GM15510 (cell line): Measurements from ENCODE around the gene PSMA2.

Experiments
- POLR2A ChIP-seq: IDR thresholded peaks from 3 replicates; pipeline ENCODE4 v1.6.1; 2011; ENCODE audit warnings: borderline replicate concordance; ENCODE audit not compliant: insufficient read length; ENCODE audit errors: extremely low read depth

PSMA2 gene

DNA sequence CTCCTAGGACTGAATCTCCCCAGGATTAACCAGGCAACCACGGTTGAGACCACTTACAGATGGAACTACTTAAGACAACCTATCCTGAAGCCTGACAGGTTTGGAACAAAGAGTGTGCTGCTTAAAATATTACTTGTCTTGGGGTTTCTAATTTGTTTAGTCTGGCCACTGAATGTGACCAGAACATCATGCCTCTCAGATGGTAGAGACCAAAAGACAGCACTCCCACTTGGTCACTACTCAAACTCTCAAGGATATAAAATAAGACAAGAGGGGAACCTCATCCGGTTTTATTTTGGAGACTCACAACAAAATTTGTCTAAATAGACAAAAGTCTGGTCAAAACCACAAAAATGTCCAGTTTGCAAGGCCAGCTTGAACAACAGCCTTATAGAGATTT is 15.5 kb upstream of the PSMA2 start:
- no peak for TF ChIP-seq POLR2A

DNA sequence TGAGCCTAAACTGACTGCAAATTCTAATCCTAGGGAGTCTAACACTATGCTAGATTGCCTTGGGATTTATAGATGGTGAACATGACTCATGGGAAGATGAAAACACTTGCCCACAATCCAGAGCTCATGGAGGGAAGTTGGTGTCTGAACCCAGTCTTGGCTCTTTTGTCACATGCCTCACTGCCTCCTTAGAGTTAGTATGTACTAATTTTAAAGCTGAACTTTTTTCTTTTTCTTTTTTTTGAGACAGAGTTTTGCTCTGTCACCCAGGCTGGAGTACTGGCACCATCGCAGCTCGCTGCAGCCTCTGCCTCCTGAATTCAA is 14.6 kb upstream of the PSMA2 start:
- TF ChIP-seq POLR2A: no peak

DNA sequence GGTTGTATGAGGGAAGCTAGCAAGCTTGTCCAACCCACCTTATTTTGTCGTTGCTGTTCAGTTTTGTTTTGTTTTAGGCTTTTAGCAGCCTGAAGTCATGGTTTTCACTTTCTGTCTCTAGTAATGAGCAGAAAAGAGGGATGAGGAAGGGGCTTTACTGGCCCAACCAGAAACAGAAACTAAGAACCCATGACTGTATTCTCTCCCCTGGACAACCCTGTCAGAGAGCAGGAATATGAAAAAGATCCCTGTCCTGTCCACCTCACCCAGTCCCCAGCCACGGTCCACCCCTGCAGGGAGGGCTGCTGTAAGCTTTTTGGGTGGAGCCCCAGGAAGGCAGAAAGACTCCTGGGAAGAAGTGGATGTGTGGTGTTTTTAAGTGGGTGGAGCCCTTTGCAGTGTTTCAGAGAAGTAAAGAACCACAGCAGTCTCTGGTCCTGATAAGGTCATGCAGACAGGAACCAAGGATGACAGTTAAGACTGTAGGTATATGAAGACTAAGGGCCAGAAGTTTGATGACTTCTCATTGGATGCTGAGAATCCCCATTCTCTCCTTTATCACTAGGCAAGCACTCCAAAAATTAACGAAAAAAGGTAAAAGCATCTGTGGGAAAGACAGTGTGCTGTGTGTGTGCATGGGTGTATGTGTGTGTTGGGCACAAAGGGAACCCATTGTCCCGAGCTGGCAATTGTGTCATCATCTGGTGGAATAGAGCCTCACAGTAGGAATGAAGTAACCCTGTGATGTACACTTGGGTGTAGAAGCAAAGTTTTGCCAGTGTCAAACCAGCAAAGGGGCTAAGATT is 14.1 kb upstream of the PSMA2 start:
- no peak for TF ChIP-seq POLR2A

DNA sequence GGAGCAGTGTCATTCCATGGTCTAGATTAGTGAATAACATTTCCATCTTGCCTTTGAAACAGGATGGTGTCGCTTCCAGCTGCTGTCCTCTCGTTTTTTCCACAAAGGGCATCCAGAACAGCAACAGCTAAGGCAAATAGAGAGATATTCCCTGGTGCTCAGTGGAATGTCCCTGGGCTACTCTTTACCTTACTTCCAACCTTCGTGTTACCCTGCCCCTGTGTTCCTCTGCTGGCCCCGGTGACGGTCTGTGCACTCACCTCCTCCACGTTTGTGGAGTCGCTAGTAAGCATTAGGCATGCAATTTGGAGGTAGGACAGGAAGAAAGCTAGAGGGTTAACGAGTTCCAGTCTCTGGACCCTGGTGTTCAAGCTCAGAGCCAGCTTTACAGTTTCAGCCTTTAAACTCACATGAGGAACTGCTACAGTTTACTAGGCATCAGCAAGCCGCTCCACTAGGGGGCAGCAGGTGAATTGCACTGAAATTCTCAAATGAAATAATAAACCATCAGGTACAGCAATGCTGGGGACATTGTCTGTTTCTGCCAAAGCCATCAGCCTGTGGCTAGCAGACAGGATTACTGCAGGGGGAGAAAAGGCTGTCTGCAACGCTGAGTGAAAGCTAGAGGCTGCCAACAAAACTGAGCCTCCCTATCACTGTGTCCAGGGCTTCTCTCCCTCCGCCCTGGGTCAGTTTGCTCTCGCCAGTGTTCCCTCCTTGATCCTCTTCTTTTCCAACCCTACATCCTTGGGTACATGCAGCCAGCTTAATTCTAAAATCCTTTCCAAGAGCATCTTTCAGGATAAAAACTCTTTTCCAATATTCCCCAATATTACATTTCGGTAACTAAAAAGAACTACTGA is 9.2 kb upstream of the PSMA2 start:
- TF ChIP-seq POLR2A: no peak

DNA sequence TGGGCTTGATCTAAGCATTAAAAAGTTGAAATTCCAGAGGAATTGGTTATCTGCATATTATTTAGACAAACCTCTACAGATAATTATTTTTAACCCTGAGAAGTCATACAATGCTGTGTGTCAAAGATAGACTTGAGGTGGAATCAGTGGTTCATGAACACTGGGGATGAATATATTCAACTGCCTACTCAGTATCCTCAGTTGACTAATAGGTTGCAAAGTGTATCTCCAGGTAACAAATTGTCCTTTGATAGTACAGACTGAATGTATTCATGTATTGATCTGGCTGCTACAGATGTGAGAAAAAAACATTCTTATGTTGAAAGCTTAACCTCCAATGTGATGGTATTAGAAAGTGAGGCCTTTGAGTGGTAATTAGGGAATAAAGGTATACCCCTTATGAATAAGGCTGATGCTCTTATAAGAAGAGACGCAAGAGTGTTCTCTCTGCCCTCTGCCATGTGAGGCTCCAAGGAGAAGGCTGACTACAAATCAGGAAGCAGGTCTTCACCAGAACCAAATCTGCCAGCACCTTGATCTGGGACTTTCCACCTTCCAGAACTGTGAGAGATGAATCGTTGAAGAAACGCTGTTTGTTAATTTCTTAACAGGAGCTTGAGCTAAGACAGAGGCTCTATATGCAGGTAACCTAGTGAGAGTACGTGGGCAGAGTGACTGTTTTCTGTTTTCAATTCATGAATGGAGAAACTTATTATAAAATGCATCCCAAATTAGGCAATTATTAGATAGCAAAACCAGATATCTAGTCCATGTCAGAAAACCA is 7.7 kb upstream of the PSMA2 start:
- no peak for TF ChIP-seq POLR2A

DNA sequence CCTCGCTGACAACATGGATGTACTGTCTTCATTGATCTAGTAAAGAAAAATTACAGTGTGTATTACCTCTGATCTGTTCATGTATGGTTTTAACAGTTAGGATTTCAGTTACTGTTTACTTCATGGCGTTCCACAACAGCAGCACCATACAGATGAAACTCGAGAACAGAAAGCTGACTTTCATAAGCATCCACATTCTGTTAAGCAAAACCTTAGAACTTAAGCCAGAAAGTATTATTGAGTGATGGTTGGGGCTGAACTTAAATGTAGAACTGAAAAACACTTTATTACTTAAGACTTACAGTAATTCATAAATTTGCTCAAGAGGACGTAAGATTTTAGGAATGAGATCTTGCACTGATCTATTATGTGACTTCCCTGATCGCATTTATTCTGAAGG is 3.9 kb upstream of the PSMA2 start:
- TF ChIP-seq POLR2A: no peak

DNA sequence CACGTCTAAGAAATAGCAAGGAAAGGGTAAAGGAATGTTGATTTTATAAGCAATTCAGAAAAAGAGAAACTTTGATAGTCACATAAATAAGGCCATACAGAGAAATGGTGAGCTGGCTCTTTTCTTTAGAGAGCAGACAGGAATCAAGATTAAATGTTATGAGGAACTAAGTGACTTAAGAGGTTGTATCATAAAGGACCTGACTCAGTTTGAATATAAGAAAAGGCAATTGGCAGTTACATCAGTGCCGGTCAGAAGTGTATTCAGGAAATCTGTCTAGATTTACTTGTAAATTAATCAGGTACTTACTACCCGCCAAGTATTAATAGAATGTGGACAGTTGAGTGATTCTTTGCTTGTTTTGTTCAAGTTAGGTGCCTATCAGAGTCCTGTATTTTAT is 2.3 kb upstream of the PSMA2 start:
- TF ChIP-seq POLR2A: no peak

DNA sequence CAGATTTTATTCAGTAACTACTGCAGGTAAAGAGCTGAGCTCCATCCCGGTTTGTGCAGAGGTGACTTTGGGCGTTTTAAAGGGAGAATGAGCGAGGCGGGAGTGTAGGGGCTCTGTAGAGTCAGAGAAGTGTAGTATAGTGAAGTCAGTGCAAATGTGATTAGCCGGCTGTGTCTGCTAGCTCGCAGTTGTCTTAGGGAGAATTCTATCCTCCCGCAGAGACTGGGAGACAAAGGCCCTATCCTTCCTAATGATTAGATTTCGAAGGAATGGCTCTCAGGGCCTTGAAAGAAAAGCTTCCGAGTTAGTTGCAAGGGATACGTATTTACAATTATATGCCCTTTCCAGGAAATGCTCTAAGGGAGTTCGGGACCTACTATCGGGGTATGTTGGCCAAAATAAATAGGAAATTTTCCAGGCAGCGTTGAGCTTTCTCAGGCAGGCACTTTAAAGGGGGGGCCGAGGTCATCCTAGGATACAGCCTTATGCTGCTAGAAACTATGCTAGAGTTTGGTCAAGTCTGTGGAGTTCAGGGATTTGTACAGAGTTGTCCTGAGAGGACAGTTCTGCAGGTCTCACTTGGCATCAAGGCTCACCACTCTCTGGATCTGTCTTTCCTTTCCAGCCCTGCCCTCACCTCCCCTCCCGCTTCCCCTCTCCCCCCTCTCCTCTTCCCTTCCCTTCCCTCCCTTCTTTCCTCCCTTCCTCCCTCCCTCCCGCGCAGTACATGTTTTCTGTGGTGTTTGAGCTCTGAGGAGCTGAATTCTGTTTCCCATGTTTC is 1.0 kb upstream of the PSMA2 start:
- no peak for TF ChIP-seq POLR2A

DNA sequence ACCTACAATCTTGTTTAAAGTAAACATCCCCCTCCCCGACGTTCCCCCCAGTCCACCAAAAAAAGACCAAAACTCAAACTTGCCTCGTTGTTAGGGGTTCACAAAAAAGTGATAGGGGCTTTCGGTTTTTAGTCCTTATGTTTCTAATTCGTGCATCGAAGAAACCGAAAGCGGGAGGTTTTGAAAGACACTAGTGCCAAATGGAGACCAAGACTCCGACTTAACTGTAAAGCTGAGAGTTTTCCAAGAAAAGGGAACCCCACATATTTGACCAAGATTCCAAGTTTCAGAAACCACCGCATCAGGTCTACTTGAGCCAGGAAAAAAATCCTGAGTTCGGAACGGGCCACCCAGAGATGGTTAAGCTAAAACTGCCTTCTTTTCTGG is 534 bp downstream of the PSMA2 start:
- no peak for TF ChIP-seq POLR2A

DNA sequence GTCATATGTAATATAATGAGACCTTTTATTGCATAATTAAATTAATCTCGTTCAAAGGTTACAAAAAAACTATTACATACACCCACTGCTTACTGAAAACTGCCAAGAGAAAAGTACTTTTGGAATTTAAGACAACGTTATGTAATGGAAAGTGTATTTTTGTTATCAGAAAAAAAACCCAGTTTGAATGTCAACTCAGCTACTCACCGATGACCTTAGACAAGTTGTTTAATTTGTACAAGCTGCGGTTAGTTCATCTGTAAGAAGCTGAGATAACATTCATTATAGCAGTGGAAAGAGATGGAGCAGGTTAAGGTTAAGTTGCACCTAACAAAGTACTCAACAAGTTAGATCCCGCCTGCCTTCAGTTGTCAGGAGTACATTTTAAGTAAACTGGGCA is 1.1 kb downstream of the PSMA2 start:
- TF ChIP-seq POLR2A: no peak

DNA sequence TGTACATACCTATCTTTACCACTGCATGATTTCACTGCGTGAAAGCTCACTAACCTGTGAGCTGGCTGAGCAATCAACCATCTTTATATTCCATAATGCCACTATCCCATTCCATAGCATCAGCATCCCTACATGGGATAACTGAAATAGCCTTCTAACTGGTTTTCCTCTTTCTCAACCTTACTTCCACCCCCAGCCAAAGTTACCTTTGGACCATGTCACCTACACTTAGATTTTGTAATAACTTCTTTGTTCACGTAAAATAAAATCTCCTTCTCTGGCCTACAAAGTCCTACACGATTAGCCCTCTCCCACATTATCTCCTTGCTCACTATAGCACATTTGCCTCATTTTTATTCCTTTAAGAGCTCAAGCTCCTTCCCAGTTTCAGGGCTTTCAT is 2.5 kb downstream of the PSMA2 start:
- no peak for TF ChIP-seq POLR2A

DNA sequence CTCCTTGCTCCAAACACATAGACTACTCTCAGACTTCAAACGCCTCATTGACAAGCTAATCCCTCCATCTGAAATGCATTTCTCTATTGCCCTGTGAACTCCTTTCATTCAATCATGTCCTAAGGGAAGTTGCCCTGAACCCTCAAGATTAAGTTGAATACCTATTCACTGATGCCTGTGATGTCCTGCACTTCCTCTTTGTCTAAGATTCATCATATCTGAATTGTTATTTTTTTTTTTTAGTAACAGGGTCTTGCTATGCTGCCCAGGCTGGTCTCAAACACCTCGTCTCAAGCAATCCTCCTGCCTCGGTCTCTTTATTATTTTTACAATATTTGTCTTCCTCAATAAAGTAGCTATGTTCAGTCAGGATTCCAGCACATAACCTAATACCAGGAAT is 3.2 kb downstream of the PSMA2 start:
- TF ChIP-seq POLR2A: no peak

DNA sequence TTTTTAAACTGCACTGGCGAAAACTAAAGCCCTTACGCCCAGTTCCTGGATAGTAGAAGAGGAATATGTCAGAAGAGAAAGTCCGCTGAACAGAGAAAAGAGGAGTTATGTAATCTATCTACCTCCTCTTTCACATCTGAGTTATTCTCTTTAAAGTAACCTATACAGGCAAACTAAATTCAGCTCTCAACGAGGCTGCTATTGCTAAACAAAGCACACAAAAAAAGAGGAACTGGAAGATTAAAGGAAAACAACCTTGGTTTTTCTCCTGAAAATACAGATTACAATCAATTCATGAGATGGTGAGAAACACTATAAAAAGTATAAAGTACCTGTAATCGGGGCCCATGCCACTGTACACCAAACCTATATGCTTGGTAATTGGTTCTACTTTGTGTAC is 5.8 kb downstream of the PSMA2 start:
- TF ChIP-seq POLR2A: no peak

DNA sequence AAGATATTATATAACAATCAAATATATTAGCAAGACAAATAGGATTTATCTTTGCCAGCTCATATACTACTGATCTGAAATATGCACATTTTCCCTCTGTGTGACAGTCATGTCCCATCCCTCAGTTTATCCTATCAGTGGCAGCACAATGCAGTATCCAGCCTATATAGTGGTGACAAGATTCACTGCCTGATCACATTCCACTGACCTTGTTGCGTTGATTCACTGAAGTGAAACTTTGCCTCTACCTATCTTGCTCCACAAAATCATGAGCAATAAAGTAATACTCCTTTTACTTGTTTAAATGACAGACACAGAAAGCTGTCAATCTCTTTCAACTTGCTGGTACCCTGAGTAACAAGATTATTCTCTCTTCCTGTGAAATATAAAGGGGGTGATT is 6.3 kb downstream of the PSMA2 start:
- no peak for TF ChIP-seq POLR2A
